Smooth muscle cell (in vitro differentiated cells): ENCODE measurements around the gene SIVA1. TPM values are rescaled to one million over a fixed set of nuclear protein-coding genes. Genes with fewer than 3 reads are reported as not detected.

ENCODE experiments used
- DNase-seq: peaks from one replicate; lab custom pipeline; 2025; ENCODE audit not compliant: unreplicated experiment; lab: John Stamatoyannopoulos, UW
- H2AFZ ChIP-seq: fragments of 200-600 bp; sonication (generic); 2 replicates; pipeline ENCODE4 v1.6.0; 2016; ENCODE audit warnings: antibody characterized with exemption, low read depth, mild to moderate bottlenecking
- H3F3A ChIP-seq: fragments of 200-600 bp; sonication (generic); 2 replicates; pipeline ENCODE4 v1.6.0; 2017; ENCODE audit warnings: antibody characterized with exemption, low read depth
- H3K27ac ChIP-seq: fragments of 200-600 bp; sonication (generic); 2 replicates; pipeline ENCODE4 v1.5.1; 2016; ENCODE audit warnings: low read depth, mild to moderate bottlenecking
- H3K27me3 ChIP-seq: fragments of 200-600 bp; sonication (generic); 2 replicates; pipeline ENCODE4 v1.6.1; 2016; ENCODE audit warnings: low read depth, mild to moderate bottlenecking
- H3K36me3 ChIP-seq: fragments of 200-600 bp; sonication (generic); 2 replicates; pipeline ENCODE4 v1.5.1; 2016; ENCODE audit warnings: low read depth
- H3K4me1 ChIP-seq: fragments of 200-600 bp; sonication (generic); 2 replicates; pipeline ENCODE4 v1.5.1; 2016; ENCODE audit warnings: low read depth
- H3K4me2 ChIP-seq: fragments of 200-600 bp; sonication (generic); 2 replicates; pipeline ENCODE4 v1.6.0; 2016; ENCODE audit warnings: mild to moderate bottlenecking
- H3K4me3 ChIP-seq: fragments of 200-600 bp; sonication (generic); 2 replicates; pipeline ENCODE4 v1.5.1; 2016; ENCODE audit warnings: mild to moderate bottlenecking
- H3K79me2 ChIP-seq: fragments of 200-600 bp; sonication (generic); 2 replicates; pipeline ENCODE4 v1.6.0; 2016; ENCODE audit warnings: low read depth, mild to moderate bottlenecking
- H3K9ac ChIP-seq: fragments of 200-600 bp; sonication (generic); 2 replicates; pipeline ENCODE4 v1.6.0; 2016; ENCODE audit warnings: low read depth
- H3K9me3 ChIP-seq: fragments of 200-600 bp; sonication (generic); replicated peaks from 2 replicates; pipeline ENCODE4 v1.5.1; 2016; ENCODE audit warnings: low read depth
- H4K20me1 ChIP-seq: fragments of 200-600 bp; sonication (generic); 2 replicates; pipeline ENCODE4 v1.6.0; 2016; ENCODE audit warnings: low read depth
- CTCF ChIP-seq: fragments of 200-600 bp; sonication (generic); IDR thresholded peaks from 2 replicates; pipeline ENCODE4 v1.5.1; 2017; ENCODE audit warnings: borderline replicate concordance, mild to moderate bottlenecking, antibody characterized with exemption; ENCODE audit not compliant: insufficient read depth, poor library complexity, severe bottlenecking
- WGBS: methylation state at CpG from one replicate; pipeline ENCODE4 v1.1.7; 2016; ENCODE audit warnings: low lambda C conversion rate; 5-methylcytosine and 5-hydroxymethylcytosine counted together
- polyA plus RNA-seq: library from polyadenylated mRNA; unstranded; fragments of >200 nt; fragmentation: Nextera tagmentation; extraction: Ambion mirVana; gene quantifications from 2 replicates; pipeline ENCODE4 v1.2.1, GENCODE V29; 2016
- total RNA-seq: library from RNA; depleted of rRNA; stranded (reverse); fragments of >200 nt; gene quantifications from 2 replicates; pipeline ENCODE4 v1.2.3, GENCODE V29; 2014

The SIVA1 gene
- total and polyA plus RNA-seq, 2 experiments from 2014 or later = 78.5 to 118 TPM

DNA sequence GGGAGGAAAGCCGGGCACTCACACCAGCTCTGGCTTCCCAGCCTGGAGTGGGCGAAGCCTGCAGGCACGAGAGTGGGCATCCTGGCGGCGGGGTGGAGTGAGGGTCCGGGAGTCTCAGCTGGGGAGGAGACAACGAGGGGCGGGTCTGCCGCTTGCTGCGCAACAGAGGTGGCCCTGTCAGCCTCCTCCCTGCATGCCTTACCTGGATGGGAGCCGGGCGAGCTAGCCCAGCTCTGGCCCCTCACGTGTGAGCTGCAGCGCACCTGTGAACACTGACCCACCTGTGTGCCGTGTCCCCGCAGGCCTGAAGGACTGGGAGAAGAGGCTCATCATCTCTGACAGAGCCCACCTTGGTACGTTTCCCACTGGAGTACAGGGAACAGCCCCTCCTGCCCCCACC, 13.9 kb upstream of the SIVA1 start:
- no peaks in the 10 kb centered on the region for H3K9me3 ChIP-seq

DNA sequence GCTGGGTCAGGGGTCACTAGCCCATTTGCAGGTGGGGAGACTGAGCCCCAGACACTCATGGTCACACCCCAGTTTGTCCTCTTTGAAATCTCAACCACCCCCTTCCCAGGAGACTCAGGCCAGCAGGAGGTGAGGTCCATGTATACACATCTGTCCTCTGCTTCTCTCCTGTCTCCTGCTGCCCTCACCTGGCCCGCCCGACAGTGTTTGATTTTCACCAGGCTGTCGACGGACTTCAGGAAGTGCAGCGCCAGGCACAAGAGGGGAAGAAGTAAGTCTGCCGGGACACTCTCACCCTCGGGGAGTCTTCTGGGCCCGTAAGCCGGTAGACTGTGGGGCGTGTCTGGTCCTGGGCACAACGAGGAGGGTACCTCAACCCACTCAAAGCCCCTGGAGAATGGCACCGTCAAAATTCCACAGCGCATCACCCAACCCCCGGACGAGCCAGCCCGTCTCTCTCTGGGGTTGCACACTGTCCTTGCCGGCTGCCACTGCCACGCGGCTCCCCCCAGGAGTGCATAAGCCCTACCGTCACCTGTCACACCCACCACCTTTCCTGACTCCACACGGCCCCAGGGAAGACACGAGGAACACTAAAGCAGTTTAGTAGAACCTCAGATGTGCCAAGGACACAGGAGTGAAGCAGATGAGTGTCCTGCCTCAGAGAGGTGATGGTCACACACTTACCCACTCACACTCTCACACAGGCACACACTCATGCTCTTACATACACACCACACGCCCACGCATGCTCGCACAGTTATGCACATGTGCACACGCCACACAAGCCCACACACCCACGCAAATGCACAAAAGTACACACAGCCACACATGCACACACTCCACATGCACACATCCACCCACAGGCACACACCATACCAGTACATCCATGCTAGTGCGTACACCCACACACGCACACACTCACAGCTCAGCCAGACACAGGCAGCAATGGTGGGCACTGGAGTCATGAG, 13.1 kb upstream of the SIVA1 start:
- Histone ChIP-seq H3F3A (no peaks in the 10 kb centered on the region), H3K4me1 (no peaks in the 10 kb centered on the region), H4K20me1 (no peaks in the 10 kb centered on the region), H3K9ac (no peak overlapping the region), H3K27me3 (no peaks in the 10 kb centered on the region), H3K27ac (no peak overlapping the region), H3K4me3 (no peak overlapping the region), H3K79me2 (no peaks in the 10 kb centered on the region), H3K4me2 (no peak overlapping the region), H3K36me3 (no peaks in the 10 kb centered on the region), H2AFZ (no peak overlapping the region), H3K9me3 (no peaks in the 10 kb centered on the region)
- TF ChIP-seq CTCF = no peak
- no peak for DNase-seq
- 93% methylated on average over 29 of the region's 29 CpGs for WGBS

More for the DNA sequence above, 13.9 kb upstream of the SIVA1 start:
- no peak for TF ChIP-seq CTCF
- Histone ChIP-seq H3F3A (no peaks in the 10 kb centered on the region), H2AFZ (no peak overlapping the region), H3K9ac (no peak overlapping the region), H3K4me2 (no peak overlapping the region), H3K27ac (no peak overlapping the region), H4K20me1 (no peaks in the 10 kb centered on the region), H3K4me3 (no peak overlapping the region), H3K27me3 (no peaks in the 10 kb centered on the region), H3K36me3 (no peaks in the 10 kb centered on the region), H3K4me1 (no peaks in the 10 kb centered on the region), H3K79me2 (no peaks in the 10 kb centered on the region)
- 95% methylated on average over 13 of the region's 17 CpGs for WGBS
- no peak for DNase-seq

- Histone ChIP-seq H3K4me3 (no peak overlapping the region), H3K4me1 (no peaks in the 10 kb centered on the region), H3F3A (no peaks in the 10 kb centered on the region), H3K36me3 (no peaks in the 10 kb centered on the region), H2AFZ (no peak overlapping the region), H3K79me2 (no peaks in the 10 kb centered on the region), H3K9ac (no peak overlapping the region), H3K9me3 (no peaks in the 10 kb centered on the region), H3K4me2 (no peak overlapping the region), H3K27ac (no peak overlapping the region), H4K20me1 (no peaks in the 10 kb centered on the region), H3K27me3 (no peaks in the 10 kb centered on the region)
- no peak for TF ChIP-seq CTCF
- no peak for DNase-seq
- 94% methylated on average over 29 of the region's 29 CpGs for WGBS
These were observed 11.7 kb upstream of the SIVA1 start for GRCh38 chr14:104741108-104741802.
